GM21576 (cell line): ENCODE data around the gene SYNM.
"Not testable (repeated sequence)": the region's sequence is repeated elsewhere in the genome, so short reads cannot be mapped to it uniquely, and the experiment has no call there.

Source experiments
- ATAC-seq: cut with Tn5 transposase; IDR thresholded peaks from one replicate; pipeline ENCODE4 v1.9.1; 2021; ENCODE audit warnings: mild to moderate bottlenecking, moderate library complexity; ENCODE audit not compliant: unreplicated experiment

SYNM gene, protein sequence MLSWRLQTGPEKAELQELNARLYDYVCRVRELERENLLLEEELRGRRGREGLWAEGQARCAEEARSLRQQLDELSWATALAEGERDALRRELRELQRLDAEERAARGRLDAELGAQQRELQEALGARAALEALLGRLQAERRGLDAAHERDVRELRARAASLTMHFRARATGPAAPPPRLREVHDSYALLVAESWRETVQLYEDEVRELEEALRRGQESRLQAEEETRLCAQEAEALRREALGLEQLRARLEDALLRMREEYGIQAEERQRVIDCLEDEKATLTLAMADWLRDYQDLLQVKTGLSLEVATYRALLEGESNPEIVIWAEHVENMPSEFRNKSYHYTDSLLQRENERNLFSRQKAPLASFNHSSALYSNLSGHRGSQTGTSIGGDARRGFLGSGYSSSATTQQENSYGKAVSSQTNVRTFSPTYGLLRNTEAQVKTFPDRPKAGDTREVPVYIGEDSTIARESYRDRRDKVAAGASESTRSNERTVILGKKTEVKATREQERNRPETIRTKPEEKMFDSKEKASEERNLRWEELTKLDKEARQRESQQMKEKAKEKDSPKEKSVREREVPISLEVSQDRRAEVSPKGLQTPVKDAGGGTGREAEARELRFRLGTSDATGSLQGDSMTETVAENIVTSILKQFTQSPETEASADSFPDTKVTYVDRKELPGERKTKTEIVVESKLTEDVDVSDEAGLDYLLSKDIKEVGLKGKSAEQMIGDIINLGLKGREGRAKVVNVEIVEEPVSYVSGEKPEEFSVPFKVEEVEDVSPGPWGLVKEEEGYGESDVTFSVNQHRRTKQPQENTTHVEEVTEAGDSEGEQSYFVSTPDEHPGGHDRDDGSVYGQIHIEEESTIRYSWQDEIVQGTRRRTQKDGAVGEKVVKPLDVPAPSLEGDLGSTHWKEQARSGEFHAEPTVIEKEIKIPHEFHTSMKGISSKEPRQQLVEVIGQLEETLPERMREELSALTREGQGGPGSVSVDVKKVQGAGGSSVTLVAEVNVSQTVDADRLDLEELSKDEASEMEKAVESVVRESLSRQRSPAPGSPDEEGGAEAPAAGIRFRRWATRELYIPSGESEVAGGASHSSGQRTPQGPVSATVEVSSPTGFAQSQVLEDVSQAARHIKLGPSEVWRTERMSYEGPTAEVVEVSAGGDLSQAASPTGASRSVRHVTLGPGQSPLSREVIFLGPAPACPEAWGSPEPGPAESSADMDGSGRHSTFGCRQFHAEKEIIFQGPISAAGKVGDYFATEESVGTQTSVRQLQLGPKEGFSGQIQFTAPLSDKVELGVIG (N-terminal part only)

GRCh38 chr15:99104788-99105513 is at the start of gene SYNM:
Gene SYNM (plus strand): TSS chr15:99105080. CDS start chr15:99105200, 120 bp downstream.
- ATAC-seq, result peak; percentile 79

GRCh38 chr15:99055555-99056134 is 49.2 kb upstream of the SYNM start:
- ATAC-seq, result no peak

GRCh38 chr15:99057020-99057419 is 47.9 kb upstream of the SYNM start:
- no peak for ATAC-seq

DNA sequence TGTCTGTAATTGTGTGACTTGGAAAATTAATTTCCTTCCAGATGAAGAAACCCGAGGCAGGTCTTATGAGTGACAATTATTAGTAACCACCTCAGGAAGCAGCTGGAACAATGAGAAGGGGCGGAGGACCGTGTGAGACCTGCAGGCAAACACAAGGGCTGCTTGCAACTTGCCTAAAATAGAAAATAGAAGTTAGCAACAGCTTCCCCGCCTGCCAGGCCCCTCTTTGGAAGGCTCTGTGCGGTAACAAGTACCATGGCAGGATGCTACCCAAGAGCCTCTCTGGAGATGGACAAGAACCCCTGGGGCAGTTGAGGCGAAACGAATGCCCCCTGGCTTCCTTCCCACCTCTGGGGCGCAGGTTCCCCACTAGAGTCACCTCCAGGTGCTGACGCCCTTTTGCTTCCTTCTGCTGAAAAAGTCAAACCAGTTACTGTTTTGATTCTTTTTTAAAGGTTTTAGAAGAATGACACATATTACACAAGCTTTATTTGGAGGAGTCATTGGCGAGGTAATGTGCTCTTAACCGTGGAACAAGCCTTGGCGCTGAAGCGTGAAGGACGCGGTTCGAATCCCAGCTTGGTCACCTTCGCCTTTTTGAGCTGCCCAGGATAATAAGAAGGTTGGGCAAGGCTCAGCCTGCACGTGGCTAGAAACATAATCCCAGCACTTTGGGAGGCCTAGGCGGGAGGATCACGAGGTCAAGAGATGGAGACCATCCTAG is 47.0 kb upstream of the SYNM start:
- ATAC-seq, result no peak

DNA sequence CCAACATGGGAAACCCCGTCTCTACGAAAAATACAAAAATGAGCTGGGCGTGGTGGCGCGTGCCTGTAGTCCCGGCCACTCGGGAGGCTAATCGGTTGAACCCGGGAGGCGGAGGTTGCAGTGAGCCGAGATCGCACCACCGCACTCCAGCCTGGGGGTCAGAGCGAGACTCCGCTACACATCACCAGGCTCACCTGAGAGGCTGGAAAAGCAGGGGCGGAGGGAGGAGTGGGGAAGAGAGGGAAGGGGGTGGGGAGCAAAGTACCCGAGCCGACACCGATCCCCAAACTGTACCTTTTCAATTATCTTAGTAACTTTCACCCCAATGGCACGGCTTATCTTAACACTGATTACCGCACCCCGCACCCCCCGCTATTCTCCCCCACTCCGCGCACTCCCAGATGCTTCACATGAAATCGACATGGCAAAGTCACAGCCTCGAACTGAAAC is 46.4 kb upstream of the SYNM start:
- ATAC-seq, result no peak

GRCh38 chr15:99059010-99059981 is 45.6 kb upstream of the SYNM start:
- ATAC-seq, result peak; percentile 76

GRCh38 chr15:99060186-99060585 is 44.7 kb upstream of the SYNM start:
- ATAC-seq, result not testable (repeated sequence)

- no peak for ATAC-seq
Observed at GRCh38 chr15:99062226-99062625, 42.7 kb upstream of the SYNM start.

GRCh38 chr15:99068186-99068585 is 36.7 kb upstream of the SYNM start:
- ATAC-seq, result no peak

GRCh38 chr15:99070208-99070607 is 34.7 kb upstream of the SYNM start:
- ATAC-seq, result no peak

DNA sequence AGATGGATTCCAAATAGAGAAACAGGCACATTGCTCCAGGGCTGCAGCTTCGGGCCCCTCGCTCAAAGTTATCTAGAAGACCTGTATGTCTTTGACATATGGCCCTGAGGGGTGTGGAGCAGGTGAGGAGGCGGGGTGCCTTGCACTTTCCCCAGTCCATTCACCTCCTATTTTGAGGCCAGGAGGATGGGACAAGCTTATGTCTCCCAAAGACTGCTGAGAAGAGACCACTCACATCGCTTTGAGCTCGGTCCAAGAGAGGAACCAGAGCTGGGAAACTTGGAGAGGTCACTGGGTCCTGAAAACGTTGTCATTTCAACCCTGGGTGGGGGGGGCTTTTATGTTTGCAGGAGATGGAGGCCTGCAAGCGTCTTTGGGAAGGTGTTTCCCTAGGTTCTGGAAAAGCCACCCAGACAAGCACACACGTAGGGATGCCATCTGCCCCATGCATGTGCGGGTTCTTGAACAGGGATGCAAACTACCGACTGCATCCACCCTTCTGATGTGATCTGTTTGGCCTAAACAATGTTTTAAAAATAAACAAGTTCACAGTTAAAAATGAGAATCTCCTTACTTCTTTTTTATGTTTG is 33.7 kb upstream of the SYNM start:
- ATAC-seq, result no peak

GRCh38 chr15:99073008-99073717 is 31.7 kb upstream of the SYNM start:
- ATAC-seq, result peak; percentile 39

GRCh38 chr15:99074446-99074845 is 30.4 kb upstream of the SYNM start:
- ATAC-seq, result no peak

GRCh38 chr15:99075059-99075652 is 29.7 kb upstream of the SYNM start:
- not testable (repeated sequence) for ATAC-seq

GRCh38 chr15:99076109-99076508 is 28.8 kb upstream of the SYNM start:
- ATAC-seq, result no peak

DNA sequence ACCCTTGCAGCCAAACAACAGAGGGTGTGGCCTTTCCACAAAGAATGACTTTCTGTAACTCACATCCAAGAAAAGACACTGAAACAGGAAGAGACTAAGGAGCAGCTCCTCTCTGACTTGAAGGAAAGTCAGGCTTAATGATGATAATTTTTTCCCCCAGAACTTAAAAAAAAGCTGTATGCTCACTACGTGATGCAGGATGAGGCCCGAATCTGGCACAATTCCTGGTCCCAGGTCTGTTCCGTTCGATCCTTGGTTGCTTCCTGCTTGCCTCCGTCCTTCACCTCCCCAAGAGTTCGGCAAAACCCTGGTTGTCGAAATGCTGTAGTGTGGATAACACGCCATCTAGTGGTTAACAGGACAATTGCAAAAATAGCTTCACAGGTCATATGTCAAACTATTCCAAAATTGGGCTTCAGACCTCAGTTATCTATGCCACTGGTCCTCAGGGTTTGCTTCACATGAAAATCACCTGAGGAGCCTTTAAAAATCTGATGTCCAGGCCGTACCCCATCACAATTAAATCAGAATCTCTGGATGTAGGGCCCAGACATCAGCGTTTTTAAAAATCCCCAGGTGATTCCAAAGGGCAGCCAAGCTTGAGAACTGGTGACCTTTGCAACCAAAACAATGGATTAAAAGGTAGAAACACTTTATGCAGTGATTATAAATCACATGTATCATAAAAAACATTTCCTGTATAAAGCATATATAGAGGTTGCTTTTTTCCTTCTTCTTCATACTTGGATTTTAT is 28.1 kb upstream of the SYNM start:
- ATAC-seq, result peak; percentile 75
